NCI-H226 (cell line): ENCODE results near the gene APBA3.

Source experiments
- DNase-seq: peaks from one replicate; pipeline ENCODE4 v3.0.0-alpha.2; 2015

The APBA3 gene

GRCh38 chr19:3745363-3746045 is 16.0 kb downstream of the APBA3 start:
- DNase-seq = no peak

- DNase-seq = no peak
Measured at GRCh38 chr19:3743486-3743885, 18.0 kb downstream of the APBA3 start.

GRCh38 chr19:3740431-3740830 is 21.1 kb downstream of the APBA3 start:
- DNase-seq = no peak

GRCh38 chr19:3738477-3739220 is 22.8 kb downstream of the APBA3 start:
- DNase-seq = no peak

GRCh38 chr19:3737487-3738205 is 23.8 kb downstream of the APBA3 start:
- no peak for DNase-seq

GRCh38 chr19:3736106-3736724 is 25.3 kb downstream of the APBA3 start:
- no peak for DNase-seq

GRCh38 chr19:3734310-3734600 is 27.2 kb downstream of the APBA3 start:
- no peak for DNase-seq

GRCh38 chr19:3733549-3734309 is 27.8 kb downstream of the APBA3 start:
- no peak for DNase-seq

- no peak for DNase-seq
Measured at GRCh38 chr19:3732108-3732507, 29.4 kb downstream of the APBA3 start.

- no peak for DNase-seq
Measured at GRCh38 chr19:3730457-3730958, 31.0 kb downstream of the APBA3 start.

GRCh38 chr19:3725640-3726310 is 35.7 kb downstream of the APBA3 start:
- no peak for DNase-seq

GRCh38 chr19:3725121-3725520 is 36.4 kb downstream of the APBA3 start:
- no peak for DNase-seq

- DNase-seq = no peak
Measured at GRCh38 chr19:3723883-3724282, 37.6 kb downstream of the APBA3 start.

- DNase-seq = no peak
Measured at GRCh38 chr19:3723110-3723488, 38.4 kb downstream of the APBA3 start.

GRCh38 chr19:3722443-3723109 is 38.9 kb downstream of the APBA3 start:
- DNase-seq = no peak

GRCh38 chr19:3721887-3722442 is 39.5 kb downstream of the APBA3 start:
- DNase-seq = no peak

GRCh38 chr19:3721131-3721886 is 40.2 kb downstream of the APBA3 start:
- DNase-seq = peak; percentile 83

GRCh38 chr19:3720349-3720917 is 41.1 kb downstream of the APBA3 start:
- DNase-seq = no peak

- no peak for DNase-seq
Measured at GRCh38 chr19:3719868-3720267, 41.6 kb downstream of the APBA3 start.

- DNase-seq = no peak
Measured at GRCh38 chr19:3716147-3716668, 45.3 kb downstream of the APBA3 start.
